ENCODE results near the gene ST6GAL1.
A peak's percentile ranks its signal among the peaks of the same experiment; 100 is the strongest.
"Not testable (repeated sequence)": the region's sequence is repeated elsewhere in the genome, so short reads cannot be mapped to it uniquely, and the experiment has no call there.

ST6GAL1 gene

GRCh38 chr3:187046033-187046432 lies 115.7 kb downstream of the ST6GAL1 start:
- DNase-seq (ENCODE audit: low spot score), result no peak

- no peak for DNase-seq (ENCODE audit: low spot score)
These were observed 119.3 kb downstream of the ST6GAL1 start for GRCh38 chr3:187049462-187050101.

DNA sequence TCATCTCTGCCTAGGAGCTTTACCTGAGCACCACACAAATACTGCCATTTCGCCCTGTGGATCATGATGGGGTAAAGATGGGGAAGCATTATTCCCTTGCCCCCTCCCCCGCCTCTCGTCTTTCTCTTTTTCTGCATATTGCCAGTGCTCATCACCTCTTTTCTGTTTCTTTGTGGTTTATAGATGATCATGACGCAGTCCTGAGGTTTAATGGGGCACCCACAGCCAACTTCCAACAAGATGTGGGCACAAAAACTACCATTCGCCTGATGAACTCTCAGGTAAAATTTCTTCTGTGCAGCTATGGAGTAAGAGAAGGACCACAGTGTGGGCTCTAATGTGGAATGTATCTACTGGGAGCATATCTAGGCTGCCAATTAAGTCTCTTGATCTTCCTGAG lies 120.7 kb downstream of the ST6GAL1 start:
- DNase-seq (ENCODE audit: low spot score), result no peak

DNA sequence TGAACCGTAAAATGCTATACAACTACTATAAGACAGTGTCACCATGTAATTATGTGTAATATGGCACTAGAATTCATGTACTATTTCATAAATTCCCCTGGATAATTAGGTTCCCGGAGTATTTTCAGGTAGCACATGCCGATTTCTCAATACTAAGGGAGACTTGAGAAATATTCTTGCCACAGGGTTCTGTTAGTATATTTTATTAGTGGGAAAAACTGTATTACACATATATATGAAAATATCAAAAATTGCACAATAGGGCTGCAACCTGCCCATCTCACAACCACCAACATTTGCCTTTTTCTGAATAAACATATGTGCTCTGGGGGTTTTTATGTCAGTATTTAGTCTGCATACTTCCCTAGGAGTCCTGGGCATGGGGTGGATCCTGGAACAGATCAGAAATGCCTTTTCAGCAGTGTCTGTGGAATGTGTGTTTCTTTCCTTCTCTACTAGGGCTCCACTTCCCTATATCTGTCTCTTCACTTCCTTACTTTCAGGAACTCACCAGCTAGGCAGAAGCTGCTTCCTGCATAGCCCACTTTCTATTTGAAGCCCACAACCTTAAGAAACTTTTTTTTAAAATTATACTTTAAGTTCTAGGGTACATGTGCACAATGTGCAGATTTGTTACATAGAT lies 121.5 kb downstream of the ST6GAL1 start:
- peak; percentile 26 for DNase-seq (ENCODE audit: low spot score)

DNA sequence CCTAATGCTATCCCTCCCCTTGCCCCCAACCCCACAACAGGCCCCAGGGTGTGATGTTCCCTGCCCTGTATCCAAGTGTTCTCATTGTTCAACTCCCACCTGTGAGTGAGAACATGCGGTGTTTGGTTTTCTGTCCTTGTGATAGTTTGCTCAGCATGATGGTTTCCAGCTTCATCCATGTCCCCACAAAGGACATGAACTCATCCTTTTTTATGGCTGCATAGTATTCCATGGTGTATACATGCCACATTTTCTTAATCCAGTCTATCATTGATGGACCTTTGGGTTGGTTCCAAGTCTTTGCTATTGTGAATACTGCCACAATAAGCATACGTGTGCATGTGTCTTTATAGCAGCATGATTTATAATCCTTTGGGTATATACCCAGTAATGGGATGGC lies 122.1 kb downstream of the ST6GAL1 start:
- not testable (repeated sequence) for DNase-seq (ENCODE audit: low spot score)

- DNase-seq (ENCODE audit: low spot score), result not testable (repeated sequence)
These were observed 124.1 kb downstream of the ST6GAL1 start for GRCh38 chr3:187054433-187054832.

- DNase-seq (ENCODE audit: low spot score), result not testable (repeated sequence)
These were observed 127.5 kb downstream of the ST6GAL1 start for GRCh38 chr3:187057803-187058202.

- DNase-seq (ENCODE audit: low spot score), result no peak
These were observed 131.4 kb downstream of the ST6GAL1 start for GRCh38 chr3:187061748-187062147.

- no peak for DNase-seq (ENCODE audit: low spot score)
These were observed 132.3 kb downstream of the ST6GAL1 start for GRCh38 chr3:187062526-187063177.

DNA sequence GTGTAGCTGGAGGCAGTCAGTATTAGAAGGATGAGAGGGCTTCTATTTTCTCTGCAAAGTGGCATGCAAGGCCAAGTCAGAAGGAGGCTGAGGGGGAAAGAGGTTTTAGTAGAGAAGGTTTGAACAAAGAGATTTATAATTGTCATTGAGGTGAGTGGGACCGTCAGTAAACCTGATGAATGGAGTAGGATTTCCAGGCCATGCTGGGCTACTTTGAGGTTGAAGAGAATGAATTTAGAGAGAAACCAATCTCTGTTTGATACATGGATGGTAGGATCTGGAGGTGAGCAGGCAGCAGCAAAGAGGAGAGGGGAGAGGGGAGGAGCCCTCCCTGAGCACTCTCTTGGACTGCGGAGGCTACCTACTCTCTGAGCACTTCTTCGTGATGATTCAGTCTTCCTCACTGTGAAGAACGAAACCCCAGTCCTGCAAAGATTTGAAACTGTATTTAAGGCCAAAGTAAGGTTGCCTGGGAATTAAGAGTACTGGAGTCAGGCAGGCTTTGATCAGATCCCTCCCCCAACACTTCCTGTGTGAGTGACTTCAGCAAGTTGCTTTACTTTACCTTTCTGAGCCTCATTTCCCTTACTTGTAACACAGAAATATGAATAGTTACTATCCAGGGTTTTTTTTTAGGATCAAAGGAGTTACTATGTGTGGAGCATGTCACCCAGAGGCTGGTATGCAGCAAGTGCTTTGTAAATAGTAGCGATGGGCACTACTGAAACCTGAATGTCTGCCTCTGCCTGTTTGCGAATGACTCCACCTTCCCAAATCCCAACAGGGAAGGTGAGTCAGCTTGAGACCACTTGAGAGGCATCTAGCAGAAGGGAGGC lies 133.2 kb downstream of the ST6GAL1 start:
- no peak for DNase-seq (ENCODE audit: low spot score)

DNA sequence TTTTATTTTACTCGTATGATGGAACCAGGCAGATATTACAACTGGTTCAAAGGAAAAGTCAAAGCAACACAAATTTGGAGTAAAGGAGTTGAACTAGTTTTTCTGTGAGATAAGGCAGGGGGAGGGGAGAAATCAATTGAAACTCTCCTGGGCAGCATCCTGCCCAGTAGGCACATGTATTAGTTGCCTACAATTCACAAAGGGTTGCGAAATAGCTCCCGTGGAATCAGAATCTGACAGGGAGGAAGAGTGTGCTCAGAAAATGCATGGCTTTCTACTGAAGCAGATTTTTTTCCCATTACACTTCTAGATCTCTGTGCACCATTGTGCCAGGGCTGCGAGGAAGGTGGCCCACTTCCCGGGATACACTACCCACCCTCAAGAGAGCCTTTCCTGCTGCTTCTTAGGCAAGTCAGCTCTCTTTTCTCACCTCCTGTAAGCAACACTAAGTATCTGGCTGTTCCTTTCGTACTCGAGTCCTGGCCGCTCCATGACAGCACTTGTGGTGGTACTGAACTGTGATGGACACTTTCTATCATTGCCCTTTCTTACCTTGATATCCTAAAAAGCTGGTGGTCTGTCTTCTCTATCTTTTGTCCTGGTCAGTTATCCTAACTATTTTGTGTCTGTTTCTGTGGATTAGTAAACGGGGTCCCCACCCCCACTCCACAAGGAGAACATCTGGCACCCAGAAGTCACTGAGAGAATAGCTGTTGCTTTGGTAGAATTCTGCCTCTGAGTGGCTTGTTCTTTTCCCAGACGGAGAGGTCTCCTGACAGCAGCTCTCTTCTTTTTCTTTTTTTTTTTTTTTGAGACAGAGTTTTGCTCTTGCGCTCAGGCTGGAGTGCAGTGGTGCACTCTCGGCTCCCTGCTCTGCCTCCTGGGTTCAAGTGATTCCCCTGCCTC lies 134.1 kb downstream of the ST6GAL1 start:
- no peak for DNase-seq (ENCODE audit: low spot score)

DNA sequence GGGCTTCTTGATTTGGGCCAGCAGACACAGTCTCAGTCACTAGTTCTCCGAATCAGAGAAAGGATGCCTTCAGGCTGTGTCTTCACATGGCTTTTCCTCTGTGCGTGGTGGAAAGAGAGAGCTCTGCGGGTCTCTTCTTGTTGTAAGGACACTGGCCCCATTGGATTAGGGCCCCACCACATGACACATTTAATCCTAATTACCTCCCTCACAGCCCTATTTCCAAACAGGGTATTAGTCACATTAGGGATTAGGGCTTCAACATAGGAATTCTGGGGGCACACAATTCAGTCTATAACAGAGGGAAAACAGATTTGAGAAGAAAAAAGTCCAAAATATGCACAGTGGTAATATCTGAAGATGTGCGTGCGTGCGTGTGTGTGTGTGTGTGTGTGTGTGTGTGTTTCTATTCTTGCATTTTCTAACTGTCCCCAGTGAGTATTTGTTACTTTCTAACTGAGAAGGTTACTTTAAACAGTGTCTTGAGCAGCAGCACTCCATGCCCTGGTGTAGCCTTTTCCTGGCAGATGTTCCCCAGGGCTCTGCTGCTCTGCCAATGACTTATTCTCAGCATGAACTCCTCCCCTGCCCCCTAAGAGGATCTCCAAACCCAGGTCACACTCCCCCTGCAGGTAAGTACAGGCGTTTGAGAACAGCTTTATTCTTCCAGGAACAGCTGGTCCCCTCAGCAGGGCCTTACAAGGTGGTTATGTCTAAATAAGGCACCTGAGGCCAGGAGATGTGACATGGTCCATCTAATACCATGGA lies 136.1 kb downstream of the ST6GAL1 start:
- DNase-seq (ENCODE audit: low spot score), result no peak

GRCh38 chr3:187068787-187069186 lies 138.5 kb downstream of the ST6GAL1 start:
- DNase-seq (ENCODE audit: low spot score), result no peak

GRCh38 chr3:187069857-187070516 lies 139.7 kb downstream of the ST6GAL1 start:
- DNase-seq (ENCODE audit: low spot score), result no peak

GRCh38 chr3:187072102-187072501 lies 141.8 kb downstream of the ST6GAL1 start:
- no peak for DNase-seq (ENCODE audit: low spot score)

DNA sequence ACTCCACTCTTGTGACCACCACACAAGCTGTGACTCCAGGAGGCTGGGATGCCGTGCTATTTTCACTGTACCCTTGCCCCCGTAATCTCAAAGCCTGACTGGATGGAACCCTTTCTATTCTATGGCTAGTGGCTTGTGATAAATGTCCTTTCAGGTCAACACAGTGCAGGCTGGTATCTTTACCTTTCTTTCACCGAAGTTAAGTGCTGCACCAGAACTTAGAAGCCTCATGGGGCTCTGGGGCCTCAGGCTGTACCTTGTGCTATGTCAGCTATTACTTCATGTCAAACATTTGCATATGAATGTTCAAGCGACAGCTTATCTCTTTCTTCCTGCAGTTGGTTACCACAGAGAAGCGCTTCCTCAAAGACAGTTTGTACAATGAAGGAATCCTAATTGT lies 142.2 kb downstream of the ST6GAL1 start:
- DNase-seq (ENCODE audit: low spot score), result no peak

GRCh38 chr3:187073581-187074098 lies 143.3 kb downstream of the ST6GAL1 start:
- DNase-seq (ENCODE audit: low spot score), result no peak

GRCh38 chr3:187074846-187075245 lies 144.5 kb downstream of the ST6GAL1 start:
- no peak for DNase-seq (ENCODE audit: low spot score)

- no peak for DNase-seq (ENCODE audit: low spot score)
These were observed 146.0 kb downstream of the ST6GAL1 start for GRCh38 chr3:187076297-187076696.

- no peak for DNase-seq (ENCODE audit: low spot score)
These were observed 146.8 kb downstream of the ST6GAL1 start for GRCh38 chr3:187077085-187077484.
